HG02981 (cell line): Measurements from ENCODE around the gene WDFY2.

Experiments
- ATAC-seq: cut with Tn5 transposase; IDR thresholded peaks from one replicate; pipeline ENCODE4 v1.9.1; 2021; ENCODE audit warnings: mild to moderate bottlenecking, moderate library complexity; ENCODE audit not compliant: unreplicated experiment

The WDFY2 gene

DNA sequence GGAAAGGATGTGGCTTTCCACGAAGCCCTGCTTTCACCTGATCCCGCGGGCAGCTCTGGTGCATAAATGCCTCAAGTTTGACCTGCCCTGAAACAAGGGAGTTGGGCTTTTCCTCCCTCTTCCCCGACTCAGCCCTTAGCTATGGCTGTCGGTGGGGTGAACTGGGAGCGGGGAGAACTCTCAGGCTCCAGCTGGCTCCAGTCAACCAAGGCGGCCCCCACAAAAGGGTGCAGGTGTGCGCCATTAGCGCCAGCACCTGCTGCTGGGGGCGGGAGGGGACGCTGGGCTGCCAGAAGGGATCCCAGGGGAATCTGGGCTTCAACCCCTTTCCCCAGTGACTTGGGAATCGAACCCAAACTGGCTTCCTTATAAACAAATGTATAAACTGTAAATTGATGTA lies 226.8 kb downstream of the WDFY2 start:
- no peak for ATAC-seq

GRCh38 chr13:51811920-51812451 lies 227.7 kb downstream of the WDFY2 start:
- ATAC-seq = no peak

- no peak for ATAC-seq
Measured at GRCh38 chr13:51814071-51814470, 229.8 kb downstream of the WDFY2 start.

- peak; percentile 71 for ATAC-seq
Measured at GRCh38 chr13:51814825-51815650, 230.8 kb downstream of the WDFY2 start.

DNA sequence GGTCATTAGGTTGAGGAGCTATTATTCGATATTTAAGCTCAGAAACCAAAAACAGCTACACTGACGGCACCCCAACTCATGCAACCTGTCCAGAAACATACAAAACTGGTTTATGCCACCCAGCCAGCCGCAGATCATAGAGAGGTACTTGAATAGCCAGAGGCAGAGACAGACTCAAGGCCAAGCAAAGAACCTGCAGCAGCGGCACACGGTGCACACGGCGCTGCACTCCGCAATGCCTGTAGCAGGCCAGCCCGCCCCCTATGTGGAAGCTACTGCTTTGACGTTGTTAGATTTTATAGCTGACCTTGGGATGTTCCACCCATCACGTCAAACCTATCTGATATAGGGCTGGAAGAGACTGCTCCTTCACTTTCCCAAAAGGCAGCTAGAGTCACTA lies 231.6 kb downstream of the WDFY2 start:
- no peak for ATAC-seq

DNA sequence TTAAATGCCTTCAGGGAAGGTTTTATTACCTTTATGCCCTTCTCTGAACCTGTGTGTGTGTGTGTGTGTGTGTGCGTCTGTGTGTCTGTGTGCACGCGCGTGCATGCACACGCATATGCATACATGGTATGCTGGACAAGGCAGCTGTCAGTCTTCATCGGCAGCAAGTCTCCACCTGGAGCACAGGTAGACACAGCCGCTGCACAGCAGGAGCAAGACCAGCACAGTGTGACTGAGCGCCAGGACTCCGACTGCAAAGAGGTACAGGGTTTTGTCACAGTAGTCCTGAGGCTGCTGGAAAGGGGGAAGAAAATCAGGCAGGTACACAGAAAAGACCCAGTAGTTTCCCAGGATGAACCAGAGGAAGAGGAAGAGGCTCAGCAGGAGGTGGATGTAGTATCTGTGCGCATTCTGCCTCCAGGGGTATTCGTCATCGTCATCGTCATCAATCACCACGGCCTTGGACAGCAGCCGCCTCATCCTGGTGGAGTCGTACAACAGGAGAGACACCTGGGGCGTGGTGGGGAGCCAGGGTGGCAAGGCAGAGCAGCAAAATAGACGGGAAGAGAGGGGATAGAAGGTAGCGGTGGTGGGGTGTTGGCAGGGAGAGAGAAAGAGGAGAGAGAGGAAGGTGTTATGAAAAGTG lies 232.5 kb downstream of the WDFY2 start:
- no peak for ATAC-seq
